Measurements from ENCODE around the gene CHMP2A.

Gene CHMP2A

GRCh38 chr19:58561373-58562121 is 6.6 kb upstream of the CHMP2A start:
- peaks cover 24% of the 10 kb centered on the region for H3K36me3 Mint-ChIP-seq (ENCODE audit: low read depth)

GRCh38 chr19:58560921-58561320 is 6.0 kb upstream of the CHMP2A start:
- Mint-ChIP-seq H3K27me3 (ENCODE audit: low read depth) (no peaks in the 10 kb centered on the region), H3K9me3 (no peaks in the 10 kb centered on the region), H3K36me3 (ENCODE audit: low read depth) (peaks cover 29% of the 10 kb centered on the region), H3K4me3 (peak overlapping the region; percentile 61), H3K4me1 (ENCODE audit: low read depth) (peaks cover 59% of the 10 kb centered on the region), H3K27ac (peak overlapping the region; percentile 94)

More at GRCh38 chr19:58561373-58562121, 6.6 kb upstream of the CHMP2A start:
- H3K4me3 Mint-ChIP-seq = peak overlapping the region; percentile 61
- H3K27me3 Mint-ChIP-seq (ENCODE audit: low read depth) = no peaks in the 10 kb centered on the region
- H3K4me1 Mint-ChIP-seq (ENCODE audit: low read depth) = peaks cover 55% of the 10 kb centered on the region
- no peaks in the 10 kb centered on the region for H3K9me3 Mint-ChIP-seq
- peak overlapping the region; percentile 62 for H3K27ac Mint-ChIP-seq

- H3K4me1 Mint-ChIP-seq (ENCODE audit: low read depth) = peaks cover 63% of the 10 kb centered on the region
- H3K27ac Mint-ChIP-seq = peak overlapping the region; percentile 94
- peaks cover 31% of the 10 kb centered on the region for H3K36me3 Mint-ChIP-seq (ENCODE audit: low read depth)
- H3K9me3 Mint-ChIP-seq = no peaks in the 10 kb centered on the region
- H3K27me3 Mint-ChIP-seq (ENCODE audit: low read depth) = no peaks in the 10 kb centered on the region
- H3K4me3 Mint-ChIP-seq = peak overlapping the region; percentile 97
Measured at GRCh38 chr19:58560007-58560887, 5.3 kb upstream of the CHMP2A start.

- Mint-ChIP-seq H3K9me3 (no peaks in the 10 kb centered on the region), H3K4me3 (peak overlapping the region; percentile 97), H3K4me1 (ENCODE audit: low read depth) (peaks cover 65% of the 10 kb centered on the region), H3K27me3 (ENCODE audit: low read depth) (no peaks in the 10 kb centered on the region), H3K27ac (peak overlapping the region; percentile 94), H3K36me3 (ENCODE audit: low read depth) (peaks cover 36% of the 10 kb centered on the region)
Measured at GRCh38 chr19:58559275-58560006, 4.5 kb upstream of the CHMP2A start.

GRCh38 chr19:58558623-58559274 is 3.8 kb upstream of the CHMP2A start:
- H3K27ac Mint-ChIP-seq = peak overlapping the region; percentile 94
- peaks cover 64% of the 10 kb centered on the region for H3K4me1 Mint-ChIP-seq (ENCODE audit: low read depth)
- peak overlapping the region; percentile 97 for H3K4me3 Mint-ChIP-seq
- H3K36me3 Mint-ChIP-seq (ENCODE audit: low read depth) = peaks cover 42% of the 10 kb centered on the region
- no peaks in the 10 kb centered on the region for H3K9me3 Mint-ChIP-seq
- H3K27me3 Mint-ChIP-seq (ENCODE audit: low read depth) = no peaks in the 10 kb centered on the region

GRCh38 chr19:58558066-58558622 is 3.2 kb upstream of the CHMP2A start, which contains the start of gene UBE2M:
UBE2M (minus strand) TSS chr19:58558611; CDS start chr19:58558381, 230 bp downstream.
- peaks cover 61% of the 10 kb centered on the region for H3K4me1 Mint-ChIP-seq (ENCODE audit: low read depth)
- no peaks in the 10 kb centered on the region for H3K27me3 Mint-ChIP-seq (ENCODE audit: low read depth)
- H3K36me3 Mint-ChIP-seq (ENCODE audit: low read depth) = peaks cover 39% of the 10 kb centered on the region
- no peaks in the 10 kb centered on the region for H3K9me3 Mint-ChIP-seq
- peak within 1 kb of the TSS; percentile 98 for H3K4me3 Mint-ChIP-seq
- H3K27ac Mint-ChIP-seq = peak within 1 kb of the TSS; percentile 97

- Mint-ChIP-seq H3K27ac (peak overlapping the region; percentile 97), H3K27me3 (ENCODE audit: low read depth) (no peaks in the 10 kb centered on the region), H3K9me3 (no peaks in the 10 kb centered on the region), H3K4me1 (ENCODE audit: low read depth) (peaks cover 64% of the 10 kb centered on the region), H3K4me3 (peak overlapping the region; percentile 98), H3K36me3 (ENCODE audit: low read depth) (peaks cover 44% of the 10 kb centered on the region)
Measured at GRCh38 chr19:58557221-58558065, 2.5 kb upstream of the CHMP2A start.

GRCh38 chr19:58556622-58557220 is 1.8 kb upstream of the CHMP2A start:
- Mint-ChIP-seq H3K9me3 (no peaks in the 10 kb centered on the region), H3K27ac (peak overlapping the region; percentile 84), H3K27me3 (ENCODE audit: low read depth) (no peaks in the 10 kb centered on the region), H3K36me3 (ENCODE audit: low read depth) (peaks cover 48% of the 10 kb centered on the region), H3K4me1 (ENCODE audit: low read depth) (peaks cover 59% of the 10 kb centered on the region), H3K4me3 (peak overlapping the region; percentile 98)

GRCh38 chr19:58555920-58556621 is 1.2 kb upstream of the CHMP2A start:
- H3K4me3 Mint-ChIP-seq = peak overlapping the region; percentile 98
- H3K27me3 Mint-ChIP-seq (ENCODE audit: low read depth) = no peaks in the 10 kb centered on the region
- peak overlapping the region; percentile 84 for H3K27ac Mint-ChIP-seq
- no peaks in the 10 kb centered on the region for H3K9me3 Mint-ChIP-seq
- peaks cover 52% of the 10 kb centered on the region for H3K36me3 Mint-ChIP-seq (ENCODE audit: low read depth)
- H3K4me1 Mint-ChIP-seq (ENCODE audit: low read depth) = peaks cover 52% of the 10 kb centered on the region

- peaks cover 50% of the 10 kb centered on the region for H3K4me1 Mint-ChIP-seq (ENCODE audit: low read depth)
Measured at GRCh38 chr19:58555369-58555885, 522 bp upstream of the CHMP2A start.

GRCh38 chr19:58553799-58554493 is 959 bp downstream of the CHMP2A start:
- Mint-ChIP-seq H3K4me3 (peak overlapping the region; percentile 93), H3K27ac (peak overlapping the region; percentile 96), H3K36me3 (ENCODE audit: low read depth) (peaks cover 58% of the 10 kb centered on the region), H3K9me3 (no peaks in the 10 kb centered on the region), H3K4me1 (ENCODE audit: low read depth) (peaks cover 38% of the 10 kb centered on the region), H3K27me3 (ENCODE audit: low read depth) (no peaks in the 10 kb centered on the region)

More at GRCh38 chr19:58555369-58555885, 522 bp upstream of the CHMP2A start:
- Mint-ChIP-seq H3K36me3 (ENCODE audit: low read depth) (peaks cover 53% of the 10 kb centered on the region), H3K27me3 (ENCODE audit: low read depth) (no peaks in the 10 kb centered on the region), H3K9me3 (no peaks in the 10 kb centered on the region), H3K4me3 (peak overlapping the region; percentile 93), H3K27ac (peak overlapping the region; percentile 96)
